B cell (primary cell): Measurements from ENCODE around the gene RGS9BP. TPM values are rescaled to one million over a fixed set of nuclear protein-coding genes. Genes with fewer than 3 reads are reported as not detected.

Source experiments
- ATAC-seq: fragments of 200-7000 bp; cut with Tn5 transposase; one replicate; pipeline ENCODE4 v1.10.0; 2021; ENCODE audit warnings: low read depth, mild to moderate bottlenecking, moderate number of reproducible peaks, moderate library complexity
- CTCF ChIA-PET: fragments of 350-600 bp; sonication (Branson Sonifier 250); formaldehyde crosslinking; loops from one replicate; lab custom pipeline; 2021; ENCODE audit warnings: antibody characterized with exemption, inconsistent platforms; lab: Charles Lee
- POLR2A ChIA-PET: fragments of 350-600 bp; sonication (Branson Sonifier 250); formaldehyde crosslinking; loops from one replicate; lab custom pipeline; 2021; ENCODE audit warnings: antibody characterized with exemption; lab: Charles Lee
- DNase-seq: peaks from one replicate; pipeline ENCODE4 v3.0.0; 2013
- H2AFZ ChIP-seq: 2 replicates; pipeline ENCODE4 v1.6.1; 2012; ENCODE audit warnings: mild to moderate bottlenecking, low read depth, low read length; ENCODE audit not compliant: insufficient read depth, poor library complexity, severe bottlenecking
- H3K27ac ChIP-seq, 2 donors: 1 replicate in 1 of 2; 2 replicates in 1 of 2; pipeline ENCODE4 v1.5.1; 2012 to 2013; ENCODE audit warnings: low read length in 2 of 2, mild to moderate bottlenecking in 2 of 2, moderate library complexity in 1 of 2
- H3K27me3 ChIP-seq, 4 experiments: fragments of 200-600 bp in 1 of 4; sonication (generic) in 1 of 4; replicated peaks in 1 of 4; 1 replicate in 2 of 4; 2 replicates in 2 of 4; pipeline versions ENCODE4 v1.6.1 to v1.7.0; 2013 to 2016; ENCODE audit warnings: low read length in 3 of 4, mild to moderate bottlenecking in 2 of 4, mixed read lengths in 1 of 4, moderate library complexity in 1 of 4; ENCODE audit not compliant: insufficient read depth in 4 of 4, control insufficient read depth in 3 of 4; ENCODE audit errors: control extremely low read depth in 1 of 4
- H3K36me3 ChIP-seq, 2 experiments: replicated peaks in 1 of 2; 1 replicate in 1 of 2; 2 replicates in 1 of 2; pipeline versions ENCODE4 v1.6.1 to v1.7.1; 2013; ENCODE audit warnings: low read length in 1 of 2; ENCODE audit not compliant: insufficient read depth in 2 of 2, control insufficient read depth in 1 of 2; ENCODE audit errors: control extremely low read depth in 1 of 2, extremely low read depth in 1 of 2
- H3K4me1 ChIP-seq, 2 donors: fragments of 200-600 bp in 1 of 2; sonication (generic) in 1 of 2; 1 replicate in 1 of 2; 2 replicates in 1 of 2; pipeline versions ENCODE4 v1.5.1 to v1.6.1; 2013 to 2017; ENCODE audit warnings: low read length in 2 of 2; ENCODE audit not compliant: control insufficient read depth in 2 of 2, insufficient read depth in 2 of 2
- H3K4me2 ChIP-seq: replicated peaks from 2 replicates; pipeline ENCODE3; 2012; ENCODE audit warnings: mild to moderate bottlenecking, low read depth, low read length; ENCODE audit not compliant: poor library complexity, severe bottlenecking
- H3K4me3 ChIP-seq, 5 experiments: fragments of 200-600 bp in 1 of 5; sonication (generic) in 1 of 5; 1 replicate in 3 of 5; 2 replicates in 2 of 5; pipeline versions ENCODE4 v1.5.1 to v1.7.0; 2011 to 2016; ENCODE audit warnings: low read length in 4 of 5, mild to moderate bottlenecking in 4 of 5, low read depth in 2 of 5, control low read depth in 1 of 5, moderate library complexity in 1 of 5; ENCODE audit not compliant: insufficient read depth in 1 of 5; ENCODE audit errors: control extremely low read depth in 1 of 5, extremely low read depth in 1 of 5
- H3K79me2 ChIP-seq: fragments of 200-600 bp; sonication (generic); one replicate; pipeline ENCODE4 v1.6.0; 2016; ENCODE audit warnings: low read length; ENCODE audit not compliant: control insufficient read depth, insufficient read depth
- H3K9ac ChIP-seq: fragments of 200-600 bp; sonication (generic); 2 replicates; pipeline ENCODE4 v1.6.1; 2017; ENCODE audit warnings: mild to moderate bottlenecking, low read length, moderate library complexity
- H3K9me3 ChIP-seq, 3 donors: one replicate each; pipeline versions ENCODE4 v1.6.1 to v1.7.1; 2013; ENCODE audit warnings: low read length in 2 of 3; ENCODE audit not compliant: control insufficient read depth in 2 of 3, insufficient read depth in 1 of 3; ENCODE audit errors: control extremely low read depth in 1 of 3
- H4K20me1 ChIP-seq: 2 replicates; pipeline ENCODE4 v1.6.0; 2012; ENCODE audit warnings: mild to moderate bottlenecking, low read length; ENCODE audit not compliant: insufficient read depth, control insufficient read depth, poor library complexity, severe bottlenecking
- H3K27ac Mint-ChIP-seq: one replicate; pipeline ENCODE4 v1.8.0; 2021; ENCODE audit warnings: mixed read lengths
- H3K27me3 Mint-ChIP-seq: one replicate; pipeline ENCODE4 v1.8.0; 2021; ENCODE audit warnings: mixed read lengths
- H3K4me1 Mint-ChIP-seq: one replicate; pipeline ENCODE4 v1.8.0; 2021; ENCODE audit warnings: mixed read lengths
- H3K4me3 Mint-ChIP-seq: one replicate; pipeline ENCODE4 v1.8.0; 2021; ENCODE audit warnings: mixed read lengths
- H3K9me3 Mint-ChIP-seq: one replicate; pipeline ENCODE4 v1.8.0; 2022; ENCODE audit warnings: mixed read lengths; ENCODE audit not compliant: insufficient read depth
- EZH2 ChIP-seq: IDR thresholded peaks from 2 replicates; pipeline ENCODE4 v1.6.1; 2012; ENCODE audit warnings: borderline replicate concordance, low read depth, mild to moderate bottlenecking, moderate library complexity, low read length; ENCODE audit not compliant: insufficient read depth, poor library complexity, severe bottlenecking
- WGBS: methylation state at CpG from one replicate; pipeline ENCODE4 v1.1.5; 2013; ENCODE audit warnings: missing lambda C conversion rate; ENCODE audit not compliant: insufficient coverage; 5-methylcytosine and 5-hydroxymethylcytosine counted together
- intact Hi-C: fragments of 100-400 bp; cut with micrococcal nuclease; formaldehyde crosslinking; loops from one replicate; pipeline ENCODE4 v1.10.0; 2022
- polyA plus RNA-seq: library from polyadenylated mRNA; depleted of rRNA; stranded (reverse); fragments of >200 nt; gene quantifications from 2 replicates; pipeline ENCODE4 v1.2.3, GENCODE V29; 2012
- total RNA-seq, 2 donors: library from RNA; stranded (reverse); fragments of 120-200 nt in 1 of 2; gene quantifications; 1 replicate in 1 of 2; 2 replicates in 1 of 2; pipeline versions ENCODE4 v1.2.3 to v1.2.4, GENCODE V29; 2013 to 2022
- TF ChIP-seq, protein P1 (sequence below): fragments of 200-600 bp; IDR thresholded peaks from one replicate; pipeline ENCODE4 v1.8.0; 2022; ENCODE audit warnings: antibody characterized with exemption, mild to moderate bottlenecking

Gene RGS9BP
- total and polyA plus RNA-seq, 2 donors (not counting 1 experiment from before 2014, with no cell fraction given): 0.03 to 0.25 TPM

DNA sequence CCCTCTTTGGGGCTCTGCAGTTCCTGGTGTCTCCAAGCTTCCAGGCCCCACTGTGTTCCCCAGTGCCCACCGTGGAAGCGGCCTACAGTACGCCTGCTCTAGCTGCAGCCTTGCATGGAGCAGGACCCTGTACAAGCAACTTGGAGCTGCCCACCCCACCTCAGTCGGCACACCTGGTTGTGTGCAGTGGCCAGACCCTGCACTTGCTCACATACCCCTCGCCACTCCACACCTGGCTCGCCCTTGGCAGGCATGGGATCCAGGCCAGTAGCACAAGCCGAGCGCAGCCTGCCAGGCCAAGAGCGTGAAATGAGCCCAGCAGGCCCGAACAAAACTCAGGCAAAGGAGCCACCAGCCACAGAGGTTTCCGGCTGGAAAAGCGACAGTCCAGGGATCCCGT is 37.0 kb upstream of the RGS9BP start:
- intact Hi-C loops: no loop called here
- H3K4me1 ChIP-seq: no peaks in the 10 kb centered on the region

GRCh38 chr19:32642771-32643170 is 32.9 kb upstream of the RGS9BP start:
- WGBS: 96% methylated on average over 8 of the region's 12 CpGs
- Mint-ChIP-seq H3K4me1 (peaks cover 2% of the 10 kb centered on the region), H3K4me3 (no peak overlapping the region), H3K9me3 (no peaks in the 10 kb centered on the region), H3K27me3 (no peaks in the 10 kb centered on the region), H3K27ac (no peak overlapping the region)
- TF ChIP-seq, protein P1, sequence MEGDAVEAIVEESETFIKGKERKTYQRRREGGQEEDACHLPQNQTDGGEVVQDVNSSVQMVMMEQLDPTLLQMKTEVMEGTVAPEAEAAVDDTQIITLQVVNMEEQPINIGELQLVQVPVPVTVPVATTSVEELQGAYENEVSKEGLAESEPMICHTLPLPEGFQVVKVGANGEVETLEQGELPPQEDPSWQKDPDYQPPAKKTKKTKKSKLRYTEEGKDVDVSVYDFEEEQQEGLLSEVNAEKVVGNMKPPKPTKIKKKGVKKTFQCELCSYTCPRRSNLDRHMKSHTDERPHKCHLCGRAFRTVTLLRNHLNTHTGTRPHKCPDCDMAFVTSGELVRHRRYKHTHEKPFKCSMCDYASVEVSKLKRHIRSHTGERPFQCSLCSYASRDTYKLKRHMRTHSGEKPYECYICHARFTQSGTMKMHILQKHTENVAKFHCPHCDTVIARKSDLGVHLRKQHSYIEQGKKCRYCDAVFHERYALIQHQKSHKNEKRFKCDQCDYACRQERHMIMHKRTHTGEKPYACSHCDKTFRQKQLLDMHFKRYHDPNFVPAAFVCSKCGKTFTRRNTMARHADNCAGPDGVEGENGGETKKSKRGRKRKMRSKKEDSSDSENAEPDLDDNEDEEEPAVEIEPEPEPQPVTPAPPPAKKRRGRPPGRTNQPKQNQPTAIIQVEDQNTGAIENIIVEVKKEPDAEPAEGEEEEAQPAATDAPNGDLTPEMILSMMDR: no peak
- H3K36me3 ChIP-seq: peaks cover 6 to 62% of the 10 kb centered on the region in 2 experiments
- H3K4me1 ChIP-seq: no peaks in the 10 kb centered on the region
- no peak overlapping the region for H3K27ac ChIP-seq
- no peak overlapping the region for H3K4me3 ChIP-seq
- H3K9me3 ChIP-seq: no peaks in the 10 kb centered on the region
- no peaks in the 10 kb centered on the region for H3K79me2 ChIP-seq
- no peak overlapping the region for H2AFZ ChIP-seq
- DNase-seq (no peak), ATAC-seq (no peak)
- H4K20me1 ChIP-seq: no peaks in the 10 kb centered on the region
- ChIA-PET POLR2A (no interaction called here), CTCF (no interaction called here)
- H3K9ac ChIP-seq: no peak overlapping the region
- intact Hi-C loops: no loop called here
- H3K27me3 ChIP-seq: no peaks in the 10 kb centered on the region
- H3K4me2 ChIP-seq: no peak overlapping the region

More for the DNA sequence above, 37.0 kb upstream of the RGS9BP start:
- no peaks in the 10 kb centered on the region for H3K79me2 ChIP-seq
- H3K4me2 ChIP-seq: no peak overlapping the region
- no peak overlapping the region for H3K9ac ChIP-seq
- POLR2A ChIA-PET: no interaction called here
- H4K20me1 ChIP-seq: no peaks in the 10 kb centered on the region
- H3K27ac ChIP-seq: no peak overlapping the region
- no peak overlapping the region for H3K27ac Mint-ChIP-seq
- no peak for DNase-seq
- H2AFZ ChIP-seq: no peak overlapping the region
- 100% methylated on average over 12 of the region's 13 CpGs for WGBS
- TF ChIP-seq, protein P1: no peak
- TF ChIP-seq EZH2: no peak
- CTCF ChIA-PET: no interaction called here
- no peak for ATAC-seq
- H3K27me3 ChIP-seq: no peaks in the 10 kb centered on the region
- no peaks in the 10 kb centered on the region for H3K4me1 Mint-ChIP-seq
- no peaks in the 10 kb centered on the region for H3K9me3 ChIP-seq
- H3K27me3 Mint-ChIP-seq: no peaks in the 10 kb centered on the region
- H3K4me3 ChIP-seq: no peak overlapping the region
- no peak overlapping the region for H3K4me3 Mint-ChIP-seq
- H3K9me3 Mint-ChIP-seq: no peaks in the 10 kb centered on the region
- peaks cover 5 to 45% of the 10 kb centered on the region in 2 experiments for H3K36me3 ChIP-seq
